Measurements from ENCODE around the gene TTI1. TPM values are rescaled to one million over a fixed set of nuclear protein-coding genes. Genes with fewer than 3 reads are reported as not detected.

The TTI1 gene
- total and polyA plus RNA-seq, 2 of the 13 experiments (the other 11 are each of a cell fraction or from before 2014, with no cell fraction given): 22.9 to 39.8 TPM

- TF ChIP-seq ZNF17 (CRISPR knock-in tag; IDR thresholded peaks at IDR 0.05): 0 out of 2 replicates have a peak, but pooled peaks have one; percentile 19
- TF ChIP-seq ZNF644 (CRISPR knock-in tag; IDR thresholded peaks at IDR 0.05; ENCODE audit: low read depth): no peak
- peak; percentile 57 for TF ChIP-seq MNT (IDR thresholded peaks at IDR 0.05)
- TF ChIP-seq U2AF1 (optimal IDR thresholded peaks at IDR 0.05; ENCODE audit: low read depth, low read length): peak; percentile 12
- no peak for TF ChIP-seq ZNF142 (CRISPR knock-in tag; IDR thresholded peaks at IDR 0.05)
- TF ChIP-seq HIVEP1 (CRISPR knock-in tag; IDR thresholded peaks at IDR 0.05): no peak
- TF ChIP-seq ZNF468 (CRISPR knock-in tag; IDR thresholded peaks at IDR 0.05): 0 out of 2 replicates have a peak, but pooled peaks have one; percentile 28
- no peak for TF ChIP-seq SNAPC4 (CRISPR knock-in tag; IDR thresholded peaks at IDR 0.05)
- no peak for TF ChIP-seq ZNF83 (CRISPR knock-in tag; IDR thresholded peaks at IDR 0.05; ENCODE audit: borderline replicate concordance)
- no peak for TF ChIP-seq SALL1 (CRISPR knock-in tag; IDR thresholded peaks at IDR 0.05)
- TF ChIP-seq MEIS1 (CRISPR knock-in tag; IDR thresholded peaks at IDR 0.05; ENCODE audit: borderline replicate concordance): no peak
- TF ChIP-seq ONECUT2 (CRISPR knock-in tag; IDR thresholded peaks at IDR 0.05): 0 out of 2 replicates have a peak, but pooled peaks have one; percentile 36
- peak; percentile 7; the same call in 1 of the 2 replicates for TF ChIP-seq FOXC1 (CRISPR knock-in tag; IDR thresholded peaks at IDR 0.05; ENCODE audit: borderline replicate concordance)
- TF ChIP-seq NR2C2 (CRISPR knock-in tag; IDR thresholded peaks at IDR 0.05; ENCODE audit: borderline replicate concordance): no peak
- no peak for TF ChIP-seq MED13 (CRISPR knock-in tag; IDR thresholded peaks at IDR 0.05)
- TF ChIP-seq NCOA5 (CRISPR knock-in tag; IDR thresholded peaks at IDR 0.05): no peak
- TF ChIP-seq ZNF605 (CRISPR knock-in tag; IDR thresholded peaks at IDR 0.05): no peak
- TF ChIP-seq SMYD3 (CRISPR knock-in tag; IDR thresholded peaks at IDR 0.05): no peak
Observed at GRCh38 chr20:38032585-38033329, 499 bp downstream of the TTI1 start (continued).

All from HepG2 (cell line).